Activated T-helper 2 cell treated with anti-CD3 and anti-CD28 coated beads, Interferon-gamma antibody, Interleukin-2, Interleukin-4, amounts not matched to agents 10 μg/mL and 5 μg/mL and 100 μg/mL, durations not matched to agents 14 hours and 24 hours and 36 hours (primary cell): ENCODE results near the gene TRAPPC2. TPM values are rescaled to one million over a fixed set of nuclear protein-coding genes. Genes with fewer than 3 reads are reported as not detected.
A peak's percentile ranks its signal among the peaks of the same experiment; 100 is the strongest.
"Not testable (repeated sequence)": the region's sequence is repeated elsewhere in the genome, so short reads cannot be mapped to it uniquely, and the experiment has no call there.

ENCODE experiments used
- DNase-seq: peaks from one replicate; pipeline ENCODE4 v3.0.0; 2021; ENCODE audit warnings: low spot score
- H3K27ac Mint-ChIP-seq: one replicate; pipeline ENCODE4 v1.8.0; 2021; ENCODE audit warnings: mixed read lengths
- H3K27me3 Mint-ChIP-seq: one replicate; pipeline ENCODE4 v1.8.0; 2021; ENCODE audit warnings: low read depth, mixed read lengths
- H3K36me3 Mint-ChIP-seq: one replicate; pipeline ENCODE4 v1.8.0; 2021; ENCODE audit warnings: low read depth, mixed read lengths
- H3K4me1 Mint-ChIP-seq: one replicate; pipeline ENCODE4 v1.8.0; 2021; ENCODE audit warnings: low read depth, mixed read lengths
- H3K4me3 Mint-ChIP-seq: one replicate; pipeline ENCODE4 v1.8.0; 2021; ENCODE audit warnings: low read depth, mild to moderate bottlenecking, moderate library complexity, mixed read lengths
- H3K9me3 Mint-ChIP-seq: one replicate; pipeline ENCODE4 v1.8.0; 2021; ENCODE audit warnings: mixed read lengths
- intact Hi-C: fragments of 100-400 bp; cut with micrococcal nuclease; formaldehyde crosslinking; loops from one replicate; pipeline ENCODE4 v1.15.1; 2023
- total RNA-seq: library from RNA; stranded (reverse); gene quantifications from 2 replicates; pipeline ENCODE4 v1.2.3, GENCODE V29; 2022

TRAPPC2 gene
- total RNA-seq, 1 donor from 2014 or later, result 15.2 TPM

DNA sequence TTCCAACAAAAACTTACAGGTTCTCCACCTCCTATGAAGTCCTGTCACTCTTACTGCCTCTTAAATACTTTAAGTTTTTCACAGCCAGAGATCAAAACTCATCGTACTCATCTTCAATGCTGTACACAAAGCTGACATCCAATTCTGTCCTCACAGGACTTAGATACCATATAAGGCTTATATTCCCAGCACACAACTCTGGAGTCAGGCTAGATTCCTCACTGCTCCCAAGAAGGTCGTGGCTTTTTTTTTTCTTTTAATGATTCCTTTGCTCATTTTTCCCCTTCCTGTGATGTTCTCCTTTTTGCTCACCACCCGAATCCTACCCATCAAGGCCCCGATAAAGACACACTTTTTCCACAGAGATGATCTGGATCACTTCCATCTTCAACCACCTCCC is 914 bp downstream of the TRAPPC2 start:
- intact Hi-C loops, result loop anchor here (10.0 kb wide), 1 partner anchor 779 kb away; no protein-coding TSS in a partner anchor
- no peak for DNase-seq
- H3K9me3 Mint-ChIP-seq, result no peaks in the 10 kb centered on the region
- peaks cover 54% of the 10 kb centered on the region for H3K36me3 Mint-ChIP-seq
- peak overlapping the region; percentile 95 for H3K4me3 Mint-ChIP-seq
- H3K4me1 Mint-ChIP-seq, result peaks cover 39% of the 10 kb centered on the region
- peak overlapping the region; percentile 96 for H3K27ac Mint-ChIP-seq
- H3K27me3 Mint-ChIP-seq, result no peaks in the 10 kb centered on the region

- H3K27ac Mint-ChIP-seq, result no peak overlapping the region
- peak overlapping the region; percentile 37 for H3K4me3 Mint-ChIP-seq
- peaks cover 64% of the 10 kb centered on the region for H3K36me3 Mint-ChIP-seq
- no peaks in the 10 kb centered on the region for H3K27me3 Mint-ChIP-seq
- intact Hi-C loops, result loop anchor here (10.0 kb wide), 1 partner anchor 778 kb away; no protein-coding TSS in a partner anchor
- peaks cover 42% of the 10 kb centered on the region for H3K4me1 Mint-ChIP-seq
- DNase-seq, result no peak
- peaks cover 2% of the 10 kb centered on the region for H3K9me3 Mint-ChIP-seq
These were observed 2.0 kb downstream of the TRAPPC2 start for GRCh38 chrX:13732246-13733067.

GRCh38 chrX:13730523-13730922 is 3.9 kb downstream of the TRAPPC2 start:
- Mint-ChIP-seq H3K4me1 (peaks cover 51% of the 10 kb centered on the region), H3K9me3 (peaks cover 15% of the 10 kb centered on the region), H3K36me3 (peaks cover 78% of the 10 kb centered on the region)
- intact Hi-C loops, result loop anchor here (10.0 kb wide), 1 partner anchor 776 kb away; no protein-coding TSS in a partner anchor
- H3K27ac Mint-ChIP-seq, H3K4me3 Mint-ChIP-seq, H3K27me3 Mint-ChIP-seq, DNase-seq: not testable (repeated sequence)

- intact Hi-C loops, H3K27me3 Mint-ChIP-seq, DNase-seq, H3K27ac Mint-ChIP-seq: not testable (repeated sequence)
- Mint-ChIP-seq H3K9me3 (peaks cover 15% of the 10 kb centered on the region), H3K4me1 (peaks cover 40% of the 10 kb centered on the region), H3K4me3 (peak overlapping the region; percentile 5), H3K36me3 (peaks cover 81% of the 10 kb centered on the region)
These were observed 7.8 kb downstream of the TRAPPC2 start for GRCh38 chrX:13726583-13726982.

DNA sequence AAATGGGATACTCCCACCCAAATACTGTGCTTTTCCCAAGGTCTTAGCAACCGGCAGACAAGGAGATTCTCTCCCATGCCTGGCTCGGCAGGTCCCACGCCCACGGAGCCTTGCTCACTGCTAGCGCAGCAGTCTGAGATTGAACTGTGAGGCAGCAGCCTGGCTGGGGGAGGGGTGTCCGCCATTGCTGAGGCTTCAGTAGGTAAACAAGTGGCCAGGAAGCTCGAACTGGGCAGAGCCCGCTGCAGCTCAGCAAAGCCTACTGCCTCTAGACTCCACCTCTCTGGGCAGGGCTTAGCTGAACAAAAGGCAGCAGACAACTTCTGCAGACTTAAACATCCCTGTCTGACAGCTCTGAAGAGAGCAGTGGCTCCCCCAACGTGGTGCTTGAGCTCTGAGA is 9.5 kb downstream of the TRAPPC2 start:
- H3K4me3 Mint-ChIP-seq, DNase-seq, H3K27ac Mint-ChIP-seq, H3K27me3 Mint-ChIP-seq, intact Hi-C loops: not testable (repeated sequence)
- peaks cover 76% of the 10 kb centered on the region for H3K36me3 Mint-ChIP-seq
- H3K4me1 Mint-ChIP-seq, result peaks cover 32% of the 10 kb centered on the region
- peaks cover 15% of the 10 kb centered on the region for H3K9me3 Mint-ChIP-seq

- Mint-ChIP-seq H3K36me3 (peaks cover 70% of the 10 kb centered on the region), H3K9me3 (peaks cover 9% of the 10 kb centered on the region), H3K27ac (no peak overlapping the region), H3K4me1 (peaks cover 29% of the 10 kb centered on the region), H3K4me3 (no peak overlapping the region), H3K27me3 (no peaks in the 10 kb centered on the region)
- DNase-seq, result no peak
- intact Hi-C loops, result no loop called here
These were observed 12.5 kb downstream of the TRAPPC2 start for GRCh38 chrX:13721819-13722519.

DNA sequence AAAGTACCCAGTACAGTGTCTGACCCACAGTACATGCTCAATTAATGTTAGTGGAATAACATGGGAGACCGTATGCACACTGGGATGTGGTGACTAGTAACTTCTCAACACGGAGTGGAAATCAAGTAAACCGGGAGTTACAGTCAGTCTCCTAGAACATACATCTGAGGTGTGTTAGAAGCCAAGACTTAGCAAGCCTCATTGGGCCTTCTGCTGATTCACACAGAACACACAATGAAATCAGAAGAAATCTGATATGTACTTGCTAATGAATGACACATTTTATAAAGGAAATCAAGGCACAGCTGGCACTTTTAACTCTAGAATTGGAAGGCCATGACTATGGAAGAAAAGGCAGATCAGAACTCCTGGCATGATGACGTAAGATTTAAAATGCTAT is 13.0 kb downstream of the TRAPPC2 start:
- Mint-ChIP-seq H3K4me3 (no peak overlapping the region), H3K4me1 (peaks cover 26% of the 10 kb centered on the region), H3K27ac (no peak overlapping the region), H3K36me3 (peaks cover 67% of the 10 kb centered on the region), H3K27me3 (no peaks in the 10 kb centered on the region), H3K9me3 (peaks cover 4% of the 10 kb centered on the region)
- intact Hi-C loops, result no loop called here
- DNase-seq, result no peak

DNA sequence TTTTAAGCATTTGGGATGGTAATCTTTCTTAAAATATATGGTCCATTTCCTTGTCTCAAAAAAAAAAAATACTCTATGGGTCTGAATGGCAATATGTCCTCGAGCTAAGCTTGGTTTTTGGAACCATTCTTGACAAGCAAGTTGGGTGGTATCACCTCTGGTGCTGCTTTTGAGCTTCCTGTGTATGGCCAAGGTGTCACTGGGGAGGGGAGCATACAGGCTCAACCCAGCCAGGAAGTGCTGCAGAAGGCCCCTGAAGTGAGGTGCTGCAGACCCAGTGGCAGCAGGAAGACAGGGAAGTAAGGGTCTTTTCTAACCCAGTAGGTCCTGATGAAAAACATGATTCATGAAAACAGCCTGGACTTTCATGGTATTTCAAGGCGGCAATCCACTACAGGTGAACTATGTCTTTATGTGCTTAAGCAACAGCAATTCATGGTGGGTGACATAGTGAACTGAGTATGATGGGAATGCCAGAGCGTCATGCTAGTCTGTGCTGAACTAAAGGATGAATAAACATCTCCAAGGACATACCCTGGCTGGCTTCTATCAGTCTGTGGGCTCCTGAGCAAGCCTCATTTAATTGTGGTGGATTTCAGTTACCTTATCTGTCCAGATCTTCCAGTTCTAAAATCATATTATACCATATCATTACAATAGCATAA is 15.1 kb downstream of the TRAPPC2 start:
- Mint-ChIP-seq H3K9me3 (no peaks in the 10 kb centered on the region), H3K27me3 (no peaks in the 10 kb centered on the region), H3K4me3 (no peak overlapping the region), H3K36me3 (peaks cover 71% of the 10 kb centered on the region), H3K27ac (no peak overlapping the region), H3K4me1 (peaks cover 14% of the 10 kb centered on the region)
- no peak for DNase-seq
- intact Hi-C loops, result no loop called here

GRCh38 chrX:13717700-13718472 is 16.5 kb downstream of the TRAPPC2 start:
- peaks cover 7% of the 10 kb centered on the region for H3K4me1 Mint-ChIP-seq
- intact Hi-C loops, result no loop called here
- H3K36me3 Mint-ChIP-seq, result peaks cover 62% of the 10 kb centered on the region
- no peaks in the 10 kb centered on the region for H3K27me3 Mint-ChIP-seq
- no peaks in the 10 kb centered on the region for H3K9me3 Mint-ChIP-seq
- no peak for DNase-seq
- no peak overlapping the region for H3K4me3 Mint-ChIP-seq
- no peak overlapping the region for H3K27ac Mint-ChIP-seq

GRCh38 chrX:13716905-13717304 is 17.5 kb downstream of the TRAPPC2 start:
- intact Hi-C loops, result no loop called here
- no peak for DNase-seq
- Mint-ChIP-seq H3K27ac (no peak overlapping the region), H3K4me3 (no peak overlapping the region), H3K9me3 (no peaks in the 10 kb centered on the region), H3K27me3 (no peaks in the 10 kb centered on the region), H3K4me1 (peaks cover 7% of the 10 kb centered on the region), H3K36me3 (peaks cover 58% of the 10 kb centered on the region)

GRCh38 chrX:13716455-13716854 is 18.0 kb downstream of the TRAPPC2 start:
- no peaks in the 10 kb centered on the region for H3K27me3 Mint-ChIP-seq
- H3K9me3 Mint-ChIP-seq, result no peaks in the 10 kb centered on the region
- H3K36me3 Mint-ChIP-seq, result peaks cover 61% of the 10 kb centered on the region
- H3K4me3 Mint-ChIP-seq, result no peak overlapping the region
- no peak overlapping the region for H3K27ac Mint-ChIP-seq
- no peak for DNase-seq
- peaks cover 7% of the 10 kb centered on the region for H3K4me1 Mint-ChIP-seq
- intact Hi-C loops, result no loop called here

DNA sequence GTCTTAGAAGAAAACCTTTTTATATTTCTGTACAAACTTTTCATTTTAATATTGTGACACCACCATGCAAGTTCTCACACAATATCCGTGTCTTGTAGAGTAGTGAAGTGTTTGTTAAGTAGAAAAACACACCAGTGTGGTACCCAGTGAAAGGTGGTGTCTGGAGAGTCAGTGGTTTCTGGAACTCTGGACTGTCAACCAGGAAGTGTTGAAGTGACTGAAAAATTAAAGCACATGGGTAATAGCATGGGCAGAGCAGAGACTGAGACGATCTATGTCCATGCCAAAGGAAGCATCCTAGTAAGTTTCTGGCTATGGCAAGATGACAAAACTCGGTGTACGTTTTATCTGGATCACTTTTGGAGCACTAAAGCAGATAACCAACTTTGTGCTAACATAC is 23.3 kb downstream of the TRAPPC2 start:
- no peak overlapping the region for H3K4me3 Mint-ChIP-seq
- no peaks in the 10 kb centered on the region for H3K27me3 Mint-ChIP-seq
- no peak for DNase-seq
- no peaks in the 10 kb centered on the region for H3K9me3 Mint-ChIP-seq
- H3K27ac Mint-ChIP-seq, result no peak overlapping the region
- peaks cover 2% of the 10 kb centered on the region for H3K4me1 Mint-ChIP-seq
- H3K36me3 Mint-ChIP-seq, result peaks cover 43% of the 10 kb centered on the region
- intact Hi-C loops, result no loop called here
